A549 (cell line): ENCODE data around the gene R3HDM2. TPM values are rescaled to one million over a fixed set of nuclear protein-coding genes. Genes with fewer than 3 reads are reported as not detected.

Source experiments
- ATAC-seq, 2 experiments: fragments of 200-7000 bp in 1 of 2; fragments of >200 bp in 1 of 2; cut with Nextera tagmentation in 1 of 2; cut with Tn5 transposase in 1 of 2; 3 replicates each; pipeline versions ENCODE4 v1.8.0 to v1.9.1; 2018 to 2020; ENCODE audit warnings: mild to moderate bottlenecking in 1 of 2, moderate library complexity in 1 of 2
- CTCF ChIA-PET: fragments of 300-600 bp; sonication (Branson Sonifier 250); formaldehyde crosslinking; extraction: SDS; loops from one replicate; lab custom pipeline; 2021; ENCODE audit warnings: antibody characterized with exemption, inconsistent platforms; lab: Yijun Ruan, JAX
- POLR2A ChIA-PET: fragments of 350-600 bp; formaldehyde crosslinking; extraction: SDS; loops from one replicate; lab custom pipeline; 2021; ENCODE audit warnings: antibody characterized with exemption, inconsistent platforms; lab: Yijun Ruan, JAX
- DNase-seq, 2 experiments: peaks; one replicate each; pipeline versions ENCODE4 v3.0.0 to v3.0.0-alpha.2; 2011 to 2016; ENCODE audit warnings: low read depth in 1 of 2, low spot score in 1 of 2
- FAIRE-seq: peaks from 2 replicates; lab custom pipeline; 2011; peaks lifted over from hg19 to GRCh38; lab: Jason Lieb, UNC
- H3K27ac ChIP-seq, 2 experiments: fragments of >200 bp; sonication (Bioruptor Twin); formaldehyde crosslinking; 3 replicates each; pipeline ENCODE4 v1.5.1; 2016 to 2017
- H3K4me1 ChIP-seq: fragments of >200 bp; sonication (Bioruptor Twin); formaldehyde crosslinking; 3 replicates; pipeline ENCODE4 v1.6.1; 2016
- H3K4me2 ChIP-seq: fragments of >200 bp; sonication (Bioruptor Twin); formaldehyde crosslinking; 3 replicates; pipeline ENCODE4 v1.6.1; 2016
- H3K4me3 ChIP-seq: fragments of >200 bp; sonication (Bioruptor Twin); formaldehyde crosslinking; 3 replicates; pipeline ENCODE4 v1.5.1; 2016
- H3K9me3 ChIP-seq: fragments of >200 bp; sonication (Bioruptor Twin); formaldehyde crosslinking; 3 replicates; pipeline ENCODE4 v1.6.1; 2016
- CEBPB ChIP-seq, 2 experiments: fragments of >200 bp in 1 of 2; sonication (Bioruptor Twin) in 1 of 2; formaldehyde crosslinking in 1 of 2; IDR thresholded peaks; 2 replicates each; pipeline ENCODE4 v1.6.1; 2012 to 2016
- CHD4 ChIP-seq: fragments of 200-600 bp; sonication (generic); IDR thresholded peaks from 2 replicates; pipeline ENCODE4 v1.6.1; 2016; ENCODE audit warnings: antibody characterized with exemption, mild to moderate bottlenecking, borderline replicate concordance
- EHMT2 ChIP-seq: fragments of 200-600 bp; sonication (generic); IDR thresholded peaks from 2 replicates; pipeline ENCODE4 v1.6.1; 2016; ENCODE audit warnings: antibody characterized with exemption, low read depth, mild to moderate bottlenecking, moderate library complexity
- ESRRA ChIP-seq: fragments of 150-350 bp; IDR thresholded peaks from 2 replicates; pipeline ENCODE4 v1.6.1; 2014; ENCODE audit warnings: mild to moderate bottlenecking, low read length, borderline replicate concordance
- FOSL2 ChIP-seq, 2 experiments: fragments of 450-650 bp in 1 of 2; fragments of >200 bp in 1 of 2; sonication (Bioruptor Twin) in 1 of 2; formaldehyde crosslinking; IDR thresholded peaks; 2 replicates each; pipeline versions ENCODE4 v1.5.0 to v1.6.1; 2016 to 2020; ENCODE audit warnings: mild to moderate bottlenecking in 1 of 2, moderate library complexity in 1 of 2
- HES2 ChIP-seq: fragments of >200 bp; sonication (Bioruptor Twin); formaldehyde crosslinking; IDR thresholded peaks from 2 replicates; pipeline ENCODE4 v1.6.1; 2016
- HOXA7 ChIP-seq: fragments of 250-450 bp; sonication (Bioruptor Pico); IDR thresholded peaks from 2 replicates; pipeline ENCODE4 v1.5.0; 2020; ENCODE audit warnings: mild to moderate bottlenecking, moderate library complexity
- HOXB13 ChIP-seq: fragments of 250-450 bp; sonication (Bioruptor Pico); IDR thresholded peaks from 2 replicates; pipeline ENCODE4 v1.5.0; 2020; ENCODE audit warnings: low read depth, mild to moderate bottlenecking, moderate library complexity
- HOXB5 ChIP-seq: fragments of 250-450 bp; sonication (Bioruptor Pico); IDR thresholded peaks from 2 replicates; pipeline ENCODE4 v1.5.0; 2020; ENCODE audit warnings: mild to moderate bottlenecking, moderate library complexity
- JUNB ChIP-seq: fragments of >200 bp; sonication (Bioruptor Twin); formaldehyde crosslinking; IDR thresholded peaks from 2 replicates; pipeline ENCODE4 v1.6.1; 2016
- KDM1A ChIP-seq: fragments of 200-600 bp; sonication (generic); IDR thresholded peaks from 2 replicates; pipeline ENCODE4 v1.6.1; 2016; ENCODE audit warnings: low read depth, mild to moderate bottlenecking
- KDM5A ChIP-seq: fragments of 200-600 bp; sonication (generic); IDR thresholded peaks from 2 replicates; pipeline ENCODE4 v1.6.1; 2016; ENCODE audit warnings: antibody characterized with exemption, mild to moderate bottlenecking
- MAFK ChIP-seq: fragments of 450-650 bp; IDR thresholded peaks from 2 replicates; pipeline ENCODE4 v1.6.1; 2014; ENCODE audit not compliant: partially characterized antibody
- MAX ChIP-seq: IDR thresholded peaks from 2 replicates; pipeline ENCODE4 v1.6.1; 2012
- NPAS2 ChIP-seq: fragments of 250-450 bp; sonication (Bioruptor Pico); IDR thresholded peaks from 2 replicates; pipeline ENCODE4 v1.8.0; 2022; ENCODE audit warnings: mild to moderate bottlenecking, moderate library complexity, borderline replicate concordance
- PHF8 ChIP-seq: fragments of 200-600 bp; sonication (generic); IDR thresholded peaks from 2 replicates; pipeline ENCODE4 v1.6.1; 2016; ENCODE audit warnings: low read depth, mild to moderate bottlenecking, antibody characterized with exemption, moderate library complexity, borderline replicate concordance
- POLR2A ChIP-seq: IDR thresholded peaks from 2 replicates; pipeline ENCODE4 v1.6.1; 2012; ENCODE audit warnings: mild to moderate bottlenecking, low read length
- REST ChIP-seq: fragments of 200-600 bp; sonication (generic); IDR thresholded peaks from 2 replicates; pipeline ENCODE4 v1.6.1; 2016; ENCODE audit warnings: antibody characterized with exemption, mild to moderate bottlenecking, moderate library complexity
- RFX5 ChIP-seq: fragments of 450-650 bp; IDR thresholded peaks from 2 replicates; pipeline ENCODE4 v1.7.1; 2014; ENCODE audit warnings: antibody characterized with exemption, mild to moderate bottlenecking, moderate library complexity
- SMC3 ChIP-seq: fragments of >200 bp; sonication (Bioruptor Twin); formaldehyde crosslinking; IDR thresholded peaks from 3 replicates; pipeline ENCODE4 v1.6.1; 2018; ENCODE audit warnings: inconsistent platforms
- TP53 ChIP-seq: fragments of 250-450 bp; sonication (Bioruptor Pico); IDR thresholded peaks from 2 replicates; pipeline ENCODE4 v1.5.0; 2021; ENCODE audit warnings: mild to moderate bottlenecking, moderate library complexity
- USF2 ChIP-seq: fragments of 450-650 bp; IDR thresholded peaks from 2 replicates; pipeline ENCODE4 v1.6.1; 2014; ENCODE audit warnings: antibody characterized with exemption
- ZNF302 ChIP-seq: fragments of 250-450 bp; sonication (Bioruptor Pico); IDR thresholded peaks from 2 replicates; pipeline ENCODE4 v1.9.0; 2021; ENCODE audit warnings: inconsistent platforms, mild to moderate bottlenecking, moderate library complexity
- WGBS: methylation state at CpG from one replicate; pipeline ENCODE4 v1.1.6; 2017; ENCODE audit errors: missing lambda C conversion rate; 5-methylcytosine and 5-hydroxymethylcytosine counted together
- polyA plus RNA-seq, 4 experiments: library from polyadenylated mRNA; depleted of rRNA in 3 of 4; stranded (reverse); fragments of >200 nt; fragmentation: RNase III in 1 of 4; extraction: RNeasy Plus Mini Kit Qiagen cat#74134 plus additional on column Dnase treatment in 1 of 4; gene quantifications; 2 replicates in 3 of 4; 3 replicates in 1 of 4; pipeline ENCODE4 v1.2.3, GENCODE V29; 2011 to 2017

R3HDM2 gene
- polyA plus RNA-seq, 2 of the 4 experiments (the other 2 are of a cell fraction), result 14.0 to 30.6 TPM

GRCh38 chr12:57229634-57230380 lies 201.0 kb downstream of the R3HDM2 start, which contains the start of gene SHMT2 (continued):
- peak; percentile 47; the same call in 1 of the 2 replicates for TF ChIP-seq PHF8
- peak; percentile 84 for TF ChIP-seq MAX
- TF ChIP-seq EHMT2, result no peak
- no peak for TF ChIP-seq REST
- TF ChIP-seq HOXA7 (CRISPR knock-in tag), result no peak
- no peak for TF ChIP-seq CEBPB (IDR thresholded peaks at IDR 0.05)
- TF ChIP-seq KDM5A, result no peak
- peak; percentile 67 for TF ChIP-seq USF2
- TF ChIP-seq HOXB5 (CRISPR knock-in tag), result no peak
- TF ChIP-seq MAFK, result no peak
- peak; percentile 54 for TF ChIP-seq POLR2A
- no peak for TF ChIP-seq RFX5
- no peak for TF ChIP-seq NPAS2 (CRISPR knock-in tag)
- TF ChIP-seq SMC3, result no peak
- no peak for TF ChIP-seq JUNB
- TF ChIP-seq HES2, result no peak
- no peak for TF ChIP-seq HOXB13 (CRISPR knock-in tag)

- H3K4me1 ChIP-seq, result peaks cover 12% of the 10 kb centered on the region; the same call in 2 of the 3 replicates
- no peak for DNase-seq
- H3K4me3 ChIP-seq, result peak overlapping the region; percentile 78
- WGBS, result 13% methylated on average over 9 of the region's 9 CpGs
- no peak for FAIRE-seq
- peak overlapping the region; percentile 32 to 95; a peak in 4 of 6 replicates for H3K27ac ChIP-seq
- POLR2A ChIA-PET, result interaction anchor here (0.8 to 2.6 kb wide), 3 partner anchors 10 to 15 kb away, joined by 4 to 20 read pairs (median 6); no protein-coding TSS in a partner anchor
- H3K4me2 ChIP-seq, result peak overlapping the region; percentile 98
- CTCF ChIA-PET, result interaction anchor here (0.7 to 26.5 kb wide), 9 partner anchors 12 to 234 kb away, joined by 3 to 615 read pairs (median 4); partner anchors contain the start of gene NXPH4
- TF ChIP-seq TP53 (CRISPR knock-in tag), result no peak
- no peak for TF ChIP-seq CHD4
- no peak for TF ChIP-seq KDM1A
- TF ChIP-seq HOXA7 (CRISPR knock-in tag), result no peak
- TF ChIP-seq FOSL2 (IDR thresholded peaks at IDR 0.05), result no peak
- TF ChIP-seq FOSL2 (CRISPR knock-in tag; IDR thresholded peaks at IDR 0.05), result no peak
- no peak for TF ChIP-seq REST
- no peak for TF ChIP-seq ESRRA
- no peak for TF ChIP-seq ZNF302 (CRISPR knock-in tag)
- ATAC-seq, result peak; percentile 11 to 16; a peak in 4 of 6 replicates
- no peaks in the 10 kb centered on the region for H3K9me3 ChIP-seq
Measured at GRCh38 chr12:57229046-57229633, 201.7 kb downstream of the R3HDM2 start.
